Middle frontal gyrus (tissue), 1 donor: Measurements from ENCODE around the gene PCED1B.
"Not testable (repeated sequence)": the region's sequence is repeated elsewhere in the genome, so short reads cannot be mapped to it uniquely, and the experiment has no call there.

Experiments used
- DNase-seq: peaks from one replicate; pipeline ENCODE4 v3.0.0-alpha.2; 2015; ENCODE audit warnings: low spot score; ENCODE audit errors: extremely low spot score

PCED1B gene, protein sequence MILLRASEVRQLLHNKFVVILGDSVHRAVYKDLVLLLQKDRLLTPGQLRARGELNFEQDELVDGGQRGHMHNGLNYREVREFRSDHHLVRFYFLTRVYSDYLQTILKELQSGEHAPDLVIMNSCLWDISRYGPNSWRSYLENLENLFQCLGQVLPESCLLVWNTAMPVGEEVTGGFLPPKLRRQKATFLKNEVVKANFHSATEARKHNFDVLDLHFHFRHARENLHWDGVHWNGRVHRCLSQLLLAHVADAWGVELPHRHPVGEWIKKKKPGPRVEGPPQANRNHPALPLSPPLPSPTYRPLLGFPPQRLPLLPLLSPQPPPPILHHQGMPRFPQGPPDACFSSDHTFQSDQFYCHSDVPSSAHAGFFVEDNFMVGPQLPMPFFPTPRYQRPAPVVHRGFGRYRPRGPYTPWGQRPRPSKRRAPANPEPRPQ

DNA sequence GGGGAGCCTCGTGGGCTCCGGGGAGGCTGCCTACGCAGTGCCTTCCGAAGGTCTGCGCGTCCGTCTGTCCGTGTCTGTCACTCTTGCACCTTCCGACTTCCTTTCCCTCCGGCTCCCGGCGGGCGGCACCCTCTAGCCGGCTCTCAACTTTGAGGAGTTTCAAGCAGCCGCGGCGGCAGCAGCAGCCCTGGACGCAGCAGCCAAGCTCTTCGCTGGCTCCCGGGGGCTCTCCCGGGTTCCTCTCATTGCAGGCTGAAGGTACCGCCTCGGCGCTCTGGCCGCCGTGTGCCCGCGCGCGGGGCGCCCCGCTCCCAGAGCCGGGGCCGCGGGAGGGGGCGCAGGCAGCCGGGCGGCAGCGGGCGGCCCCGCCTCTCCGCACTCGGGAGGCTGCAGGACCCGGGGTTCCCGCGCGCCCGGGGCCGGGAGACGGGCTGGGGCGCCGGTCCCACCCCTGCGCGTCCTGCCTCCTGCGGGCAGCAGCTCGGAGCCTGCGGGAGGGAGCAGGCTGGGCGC lies at the start of gene PCED1B, which contains the start of gene AMIGO2:
TSS of gene PCED1B (plus strand) at position 154 of the 513 bp plus-strand sequence. CDS start 155,443 bp downstream, outside the sequence.
TSS of gene AMIGO2 (minus strand) at position 492 of the 513 bp plus-strand sequence. CDS start 957 bp downstream, outside the sequence.
- no peak for DNase-seq

DNA sequence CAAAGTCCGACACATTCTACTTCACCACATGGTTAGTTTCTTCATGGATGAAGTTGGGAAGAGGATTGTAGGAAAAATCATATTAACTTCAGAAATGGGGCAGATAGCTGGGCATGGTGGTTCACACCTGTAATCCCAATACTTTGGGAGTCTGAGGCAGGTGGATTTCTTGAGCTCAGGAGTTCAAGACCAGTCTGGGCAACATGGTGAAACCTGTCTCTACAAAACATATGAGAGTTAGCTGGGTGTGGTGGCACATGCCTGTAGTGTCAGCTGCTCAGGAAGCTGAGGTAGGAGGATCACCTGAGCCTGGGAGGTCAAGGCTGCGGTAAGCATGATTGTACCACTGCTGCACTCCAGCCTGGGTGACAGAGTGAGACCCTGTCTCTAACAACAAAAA lies 49.5 kb upstream of the PCED1B start:
- DNase-seq: no peak

DNA sequence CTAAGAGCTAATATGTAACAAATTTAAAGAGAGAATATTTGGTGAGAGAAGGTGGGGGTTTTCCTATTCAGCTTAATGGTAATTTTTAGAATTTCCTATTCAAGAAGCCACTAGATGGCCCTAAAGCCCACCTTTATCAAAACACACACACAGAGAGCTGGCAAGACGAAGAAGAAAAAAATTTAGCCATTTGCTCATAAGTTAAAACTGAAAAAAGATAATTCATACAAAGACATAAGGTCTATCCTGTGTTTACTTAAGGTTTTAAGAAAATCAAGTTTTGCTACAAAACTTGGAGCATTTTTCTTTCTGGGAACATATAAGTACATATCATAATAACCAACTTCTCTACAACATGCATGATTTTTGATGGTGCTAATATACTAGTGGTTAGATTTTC lies 46.8 kb upstream of the PCED1B start:
- DNase-seq: no peak

- no peak for DNase-seq
Observed at GRCh38 chr12:47033081-47033480, 46.3 kb upstream of the PCED1B start.

DNA sequence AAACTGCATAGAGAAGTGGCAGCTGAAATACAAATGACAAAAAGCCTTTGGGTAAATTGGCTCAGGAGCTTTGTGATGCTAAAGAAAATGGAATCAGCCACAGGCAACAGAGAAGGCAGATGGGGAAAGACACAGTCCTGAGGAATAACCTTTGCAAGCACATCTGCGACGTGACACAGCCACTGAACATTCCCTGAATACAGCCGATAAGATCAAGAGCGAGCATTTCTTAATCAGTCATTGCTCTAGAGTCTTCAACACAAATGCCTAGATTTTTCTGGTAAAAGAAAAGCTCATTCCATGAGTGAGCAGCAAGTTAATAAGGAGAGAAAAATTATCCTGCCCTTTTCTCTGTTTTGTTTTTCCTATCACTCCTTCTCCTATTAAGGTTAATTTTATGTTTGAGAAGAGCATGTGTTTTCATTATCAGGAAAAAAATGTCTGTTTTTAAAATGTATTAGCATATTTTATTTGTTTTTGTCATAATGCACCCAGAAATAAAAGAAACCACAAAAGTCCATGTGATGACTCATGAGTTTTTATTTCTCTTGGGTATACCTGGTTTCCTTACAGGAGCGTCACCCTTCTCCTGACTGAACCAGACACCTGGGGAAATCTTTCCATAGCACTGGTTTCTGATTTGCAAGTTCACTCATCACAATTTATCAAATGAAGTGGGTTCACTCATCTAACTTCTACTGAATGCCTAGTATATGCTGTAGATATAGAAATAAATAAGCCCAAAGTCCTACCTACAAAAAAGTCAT lies 45.4 kb upstream of the PCED1B start:
- DNase-seq: no peak

- DNase-seq: no peak
Observed at GRCh38 chr12:47034661-47035060, 44.8 kb upstream of the PCED1B start.

DNA sequence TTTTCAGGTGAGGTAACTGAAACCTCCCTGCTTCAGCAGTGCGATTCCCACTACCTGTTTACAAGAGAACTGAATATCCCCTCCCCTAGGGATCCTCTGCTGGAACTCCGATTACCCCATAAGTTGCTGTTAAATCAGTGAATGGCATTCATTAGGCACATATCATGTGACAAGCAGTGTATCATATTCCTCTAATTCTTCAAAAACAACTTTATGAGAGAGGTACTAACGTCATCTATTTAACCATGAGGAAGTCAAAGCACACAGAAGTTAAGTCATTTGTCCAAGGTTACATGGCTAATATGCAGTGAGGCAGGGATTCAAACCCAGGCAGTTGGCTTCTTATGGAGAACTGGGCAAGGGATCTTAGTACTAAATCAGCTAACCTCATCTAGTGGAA lies 43.9 kb upstream of the PCED1B start:
- no peak for DNase-seq

- no peak for DNase-seq
Observed at GRCh38 chr12:47038270-47038748, 41.1 kb upstream of the PCED1B start.

GRCh38 chr12:47039079-47039478 lies 40.3 kb upstream of the PCED1B start:
- no peak for DNase-seq

GRCh38 chr12:47039756-47040155 lies 39.7 kb upstream of the PCED1B start:
- DNase-seq: no peak

GRCh38 chr12:47041327-47041726 lies 38.1 kb upstream of the PCED1B start:
- no peak for DNase-seq

DNA sequence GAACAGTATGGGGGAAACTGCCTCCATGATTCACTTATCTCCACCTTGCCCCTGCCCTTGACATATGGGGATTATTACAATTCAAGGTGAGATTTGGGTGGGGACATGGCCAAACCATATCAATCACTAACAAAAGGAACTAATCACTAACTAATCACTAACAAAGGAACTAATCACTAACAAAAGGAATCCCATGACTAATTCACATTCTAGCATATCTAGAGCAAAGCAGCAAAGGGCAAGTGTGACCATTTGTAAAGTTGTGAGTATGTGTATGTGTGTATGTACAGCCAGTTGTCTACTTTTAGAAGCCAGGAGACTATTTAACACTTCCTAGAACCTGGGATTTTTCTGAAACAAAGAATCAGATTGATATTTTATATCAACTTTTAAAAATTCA lies 30.9 kb upstream of the PCED1B start:
- no peak for DNase-seq

DNA sequence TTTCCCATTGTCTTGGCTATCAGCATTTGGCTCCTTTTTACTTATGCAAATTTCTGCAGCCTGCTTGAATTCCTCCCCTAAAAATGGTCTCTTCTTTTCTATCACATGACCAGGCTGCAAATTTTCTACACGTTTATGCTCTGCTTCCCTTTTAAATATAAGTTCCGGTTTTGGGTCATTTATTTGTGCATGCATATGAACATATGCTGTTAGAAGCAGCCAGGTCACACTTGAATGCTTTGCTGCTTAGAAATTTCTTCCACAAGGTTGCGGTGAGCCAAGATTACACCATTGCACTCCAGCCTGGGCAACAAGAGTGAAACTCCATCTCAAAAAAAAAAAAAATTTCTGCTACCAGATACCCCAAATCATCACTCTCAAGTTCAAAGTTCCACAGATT lies 28.1 kb upstream of the PCED1B start:
- DNase-seq: not testable (repeated sequence)

DNA sequence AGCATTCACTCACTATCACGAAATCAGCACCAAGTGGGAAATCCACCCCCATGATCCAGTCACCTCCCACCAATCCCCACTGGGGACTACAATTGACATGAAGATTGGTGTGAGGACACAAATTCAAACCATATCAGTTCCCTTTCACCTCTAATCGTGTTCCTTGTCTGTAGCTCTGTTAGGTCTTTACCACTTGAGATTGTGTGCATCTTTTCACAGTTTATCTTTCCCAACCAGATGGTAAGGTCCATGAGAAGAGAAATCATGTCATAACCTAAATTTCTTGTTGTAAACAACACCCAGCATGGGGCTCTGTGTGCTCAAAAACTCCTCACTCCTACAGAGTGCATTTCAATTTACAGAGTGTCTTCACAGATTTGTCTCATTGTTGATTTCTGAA lies 27.1 kb upstream of the PCED1B start:
- no peak for DNase-seq

DNA sequence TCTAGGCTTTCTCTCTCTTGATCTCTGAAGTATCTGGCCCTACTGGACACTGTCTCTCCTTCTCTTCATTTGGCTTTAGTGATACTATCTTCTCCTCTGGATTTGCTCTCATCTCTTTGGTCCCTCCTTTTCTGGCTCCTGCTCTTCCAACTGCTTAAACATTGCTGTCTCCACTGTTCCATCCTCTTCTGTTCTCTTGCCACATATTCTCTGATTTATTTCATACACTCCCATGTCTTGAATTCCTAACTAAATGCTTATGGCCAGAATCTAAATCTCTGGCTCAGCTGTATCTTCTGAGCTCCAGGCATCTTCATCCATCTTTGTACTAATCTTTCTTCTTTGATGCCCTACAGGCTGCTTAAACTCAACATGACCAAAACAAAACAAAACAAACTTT lies 25.5 kb upstream of the PCED1B start:
- no peak for DNase-seq

GRCh38 chr12:47054659-47055058 lies 24.8 kb upstream of the PCED1B start:
- no peak for DNase-seq

DNA sequence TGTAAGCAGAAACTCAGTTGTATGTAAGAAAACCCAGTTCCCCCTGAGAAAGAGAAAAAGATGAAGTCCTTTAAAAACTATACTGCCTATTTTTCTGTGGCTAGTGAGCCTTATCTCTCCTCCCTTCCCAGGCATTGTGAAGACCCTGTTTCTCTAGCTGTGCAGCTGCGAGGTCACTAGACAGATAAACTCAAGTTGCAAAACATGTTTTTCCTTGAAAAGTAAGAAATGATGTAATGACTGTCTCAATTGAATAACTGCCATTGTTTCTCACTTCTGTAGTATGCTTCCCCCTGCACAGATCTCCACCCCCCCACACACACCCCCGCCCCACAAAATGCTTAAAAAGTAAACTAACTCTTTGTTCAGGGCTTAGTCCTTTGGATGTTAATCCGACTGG lies 23.6 kb upstream of the PCED1B start:
- not testable (repeated sequence) for DNase-seq

GRCh38 chr12:47056944-47057343 lies 22.5 kb upstream of the PCED1B start:
- not testable (repeated sequence) for DNase-seq

DNA sequence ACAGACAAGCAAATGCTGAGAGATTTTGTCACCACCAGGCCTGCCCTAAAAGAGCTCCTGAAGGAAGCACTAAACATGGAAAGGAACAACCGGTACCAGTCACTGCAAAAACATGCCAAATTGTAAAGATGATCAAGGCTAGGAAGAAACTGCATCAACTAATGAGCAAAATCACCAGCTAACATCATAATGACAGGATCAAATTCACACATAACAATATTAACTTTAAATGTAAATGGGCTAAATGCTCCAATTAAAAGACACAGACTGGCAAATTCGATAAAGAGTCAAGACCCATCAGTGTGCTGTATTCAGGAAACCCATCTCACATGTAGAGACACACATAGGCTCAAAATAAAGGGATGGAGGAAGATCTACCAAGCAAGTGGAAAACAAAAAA lies 20.8 kb upstream of the PCED1B start:
- DNase-seq: not testable (repeated sequence)

DNA sequence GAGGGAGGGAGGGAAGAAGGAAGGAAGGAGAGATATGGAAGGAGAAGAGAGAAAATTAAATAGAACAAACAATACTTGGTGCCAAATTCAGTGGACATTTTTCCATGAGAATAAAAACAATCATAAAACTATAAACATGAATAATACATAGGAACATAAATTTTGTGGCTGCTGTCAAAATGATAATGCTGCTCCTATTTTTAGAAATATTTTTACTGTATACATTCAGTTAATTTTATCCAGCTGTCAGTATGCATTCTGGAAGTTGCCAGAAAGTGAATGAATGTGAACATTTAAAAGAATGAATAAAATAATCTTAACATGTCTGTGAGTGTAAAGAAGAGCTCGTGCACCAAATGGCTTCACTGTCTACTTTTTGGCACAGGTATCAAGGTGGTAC lies 13.9 kb upstream of the PCED1B start:
- DNase-seq: no peak

DNA sequence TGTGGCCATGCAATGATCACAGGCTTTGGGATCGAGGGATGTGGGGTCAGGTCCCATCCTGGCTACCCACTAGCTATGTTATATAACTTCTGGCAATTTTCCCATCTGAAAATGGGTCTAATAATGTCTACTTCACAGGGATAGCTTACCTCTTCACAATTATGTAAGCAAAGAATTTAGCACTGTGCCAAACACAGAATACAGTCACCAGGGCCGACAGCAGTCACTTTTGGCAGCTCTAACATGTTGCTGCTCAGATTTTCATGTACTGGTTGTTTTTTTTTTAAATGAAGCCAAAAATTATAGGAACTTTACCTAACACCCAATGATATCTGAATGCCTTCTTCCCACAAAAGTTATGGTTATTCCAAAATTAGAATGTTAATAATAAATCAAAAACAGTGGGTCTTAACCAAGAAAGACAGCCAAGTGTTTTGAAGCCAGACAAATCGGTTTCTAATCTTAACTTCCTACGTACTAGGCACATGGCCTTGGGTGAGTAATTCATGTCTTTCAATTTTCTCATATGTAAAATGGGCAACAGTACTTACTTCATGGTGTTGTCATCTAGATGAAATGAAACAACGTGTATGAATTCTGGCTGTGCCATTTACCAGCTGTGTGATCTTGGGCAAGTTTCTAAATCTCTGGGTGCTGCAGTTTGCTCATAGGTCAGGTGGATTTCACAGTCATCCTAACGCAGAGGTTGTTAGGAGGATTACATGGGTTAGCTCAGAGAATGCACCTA lies 13.0 kb upstream of the PCED1B start:
- no peak for DNase-seq
